ENCODE results near the gene NR3C1.

NR3C1 gene

GRCh38 chr5:143251946-143252345 is 151.5 kb downstream of the NR3C1 start:
- Histone ChIP-seq H3K9me3 (no peaks in the 10 kb centered on the region), H3K4me3 (no peak overlapping the region), H3K27ac (no peak overlapping the region), H3K27me3 (no peaks in the 10 kb centered on the region), H3K4me1 (peaks cover 0 to 9% (median 7%) of the 10 kb centered on the region in 4 donors), H3K36me3 (no peaks in the 10 kb centered on the region)
- intact Hi-C loops (cut with DNase I; ENCODE audit: low total_unique reads): no loop called here
- TF ChIP-seq, protein P1, sequence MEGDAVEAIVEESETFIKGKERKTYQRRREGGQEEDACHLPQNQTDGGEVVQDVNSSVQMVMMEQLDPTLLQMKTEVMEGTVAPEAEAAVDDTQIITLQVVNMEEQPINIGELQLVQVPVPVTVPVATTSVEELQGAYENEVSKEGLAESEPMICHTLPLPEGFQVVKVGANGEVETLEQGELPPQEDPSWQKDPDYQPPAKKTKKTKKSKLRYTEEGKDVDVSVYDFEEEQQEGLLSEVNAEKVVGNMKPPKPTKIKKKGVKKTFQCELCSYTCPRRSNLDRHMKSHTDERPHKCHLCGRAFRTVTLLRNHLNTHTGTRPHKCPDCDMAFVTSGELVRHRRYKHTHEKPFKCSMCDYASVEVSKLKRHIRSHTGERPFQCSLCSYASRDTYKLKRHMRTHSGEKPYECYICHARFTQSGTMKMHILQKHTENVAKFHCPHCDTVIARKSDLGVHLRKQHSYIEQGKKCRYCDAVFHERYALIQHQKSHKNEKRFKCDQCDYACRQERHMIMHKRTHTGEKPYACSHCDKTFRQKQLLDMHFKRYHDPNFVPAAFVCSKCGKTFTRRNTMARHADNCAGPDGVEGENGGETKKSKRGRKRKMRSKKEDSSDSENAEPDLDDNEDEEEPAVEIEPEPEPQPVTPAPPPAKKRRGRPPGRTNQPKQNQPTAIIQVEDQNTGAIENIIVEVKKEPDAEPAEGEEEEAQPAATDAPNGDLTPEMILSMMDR (IDR thresholded peaks at IDR 0.05): no peak
- DNase-seq: no peak

- no peaks in the 10 kb centered on the region for H3K36me3 ChIP-seq
- no peaks in the 10 kb centered on the region for H3K27me3 ChIP-seq
- H3K27ac ChIP-seq: no peak overlapping the region
- H3K4me3 ChIP-seq: no peak overlapping the region
- H3K9me3 ChIP-seq: no peaks in the 10 kb centered on the region
- H3K4me1 ChIP-seq: peaks cover 0 to 9% (median 7%) of the 10 kb centered on the region in 4 donors
- no peak for DNase-seq
- intact Hi-C loops (cut with DNase I; ENCODE audit: low total_unique reads): no loop called here
- TF ChIP-seq, protein P1 (IDR thresholded peaks at IDR 0.05): no peak
Measured at GRCh38 chr5:143251190-143251589, 152.3 kb downstream of the NR3C1 start.

GRCh38 chr5:143249851-143250250 is 153.6 kb downstream of the NR3C1 start:
- no peak for DNase-seq
- H3K36me3 ChIP-seq: no peaks in the 10 kb centered on the region
- no peak overlapping the region for H3K27ac ChIP-seq
- intact Hi-C loops (cut with DNase I; ENCODE audit: low total_unique reads): no loop called here
- peaks cover 0 to 10% (median 9%) of the 10 kb centered on the region in 4 donors for H3K4me1 ChIP-seq
- no peaks in the 10 kb centered on the region for H3K27me3 ChIP-seq
- TF ChIP-seq, protein P1 (IDR thresholded peaks at IDR 0.05): no peak
- no peaks in the 10 kb centered on the region for H3K9me3 ChIP-seq
- H3K4me3 ChIP-seq: no peak overlapping the region

DNA sequence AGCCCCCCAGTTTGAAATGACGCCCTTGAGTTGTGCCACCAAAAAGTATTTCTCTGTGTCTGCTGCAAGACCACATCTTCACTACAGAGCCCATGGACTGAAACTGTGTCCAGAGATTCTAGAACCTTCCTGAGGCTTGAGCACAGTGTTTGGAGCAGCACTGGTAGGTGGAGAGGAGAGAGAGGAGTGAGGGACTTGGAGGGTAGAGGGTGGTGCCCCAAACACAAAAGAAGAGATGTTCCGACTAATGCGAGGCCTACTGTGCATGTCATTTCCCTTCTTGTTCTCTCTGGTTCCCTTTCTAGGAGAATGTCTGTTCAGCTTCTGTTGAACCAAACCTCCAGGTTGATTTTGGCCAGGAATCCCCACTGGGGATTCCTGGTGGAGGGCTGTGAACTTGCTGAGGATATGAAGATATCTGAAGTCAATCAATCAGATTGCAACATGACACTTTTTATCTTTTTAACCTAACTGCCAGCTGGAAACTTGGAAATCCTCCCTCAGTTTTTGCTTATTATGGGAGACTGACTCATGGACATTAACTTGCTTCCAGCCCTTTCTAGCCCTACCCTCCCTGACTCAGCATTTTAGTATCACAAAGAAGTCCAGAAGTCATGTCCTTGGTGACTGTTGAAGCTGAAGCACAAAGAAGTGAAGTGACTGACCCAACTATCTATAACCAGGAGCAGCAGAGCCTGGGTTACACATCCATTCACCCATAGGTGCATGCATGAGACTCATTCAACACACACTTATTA is 154.5 kb downstream of the NR3C1 start:
- TF ChIP-seq, protein P1 (IDR thresholded peaks at IDR 0.05): no peak
- peaks cover 0 to 18% (median 14%) of the 10 kb centered on the region in 4 donors for H3K4me1 ChIP-seq
- H3K27me3 ChIP-seq: no peaks in the 10 kb centered on the region
- H3K4me3 ChIP-seq: no peak overlapping the region
- no peak overlapping the region for H3K27ac ChIP-seq
- no peak for DNase-seq
- H3K36me3 ChIP-seq: no peaks in the 10 kb centered on the region
- H3K9me3 ChIP-seq: no peaks in the 10 kb centered on the region
- intact Hi-C loops (cut with DNase I; ENCODE audit: low total_unique reads): no loop called here

DNA sequence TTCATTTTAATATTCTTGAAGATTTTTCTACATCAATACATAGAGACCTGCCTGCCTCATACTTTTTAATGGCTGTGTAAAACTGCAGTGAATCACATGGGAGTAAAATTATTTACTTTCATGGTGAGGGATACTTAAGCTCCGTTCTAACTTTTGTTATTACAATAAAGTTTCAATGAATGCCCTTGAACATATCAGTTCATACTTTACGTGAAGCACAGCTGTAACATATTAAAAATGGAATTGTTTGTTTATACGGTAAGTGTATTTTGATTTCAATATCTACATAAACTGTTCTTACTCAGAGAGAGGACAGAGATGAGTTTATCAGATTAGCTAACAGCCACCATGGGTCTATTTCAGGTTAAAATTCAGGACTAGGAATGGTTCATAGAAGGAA is 155.1 kb downstream of the NR3C1 start:
- Histone ChIP-seq H3K27ac (no peak overlapping the region), H3K27me3 (no peaks in the 10 kb centered on the region), H3K9me3 (no peaks in the 10 kb centered on the region), H3K36me3 (no peaks in the 10 kb centered on the region), H3K4me1 (peaks cover 0 to 22% (median 19%) of the 10 kb centered on the region in 4 donors), H3K4me3 (no peak overlapping the region)
- DNase-seq: no peak
- intact Hi-C loops (cut with DNase I; ENCODE audit: low total_unique reads): no loop called here
- TF ChIP-seq, protein P1 (IDR thresholded peaks at IDR 0.05): no peak

Measured in tibial artery (tissue), 4 donors.